SK-MEL-5 (cell line): ENCODE measurements around the gene F5. TPM values are rescaled to one million over a fixed set of nuclear protein-coding genes. Genes with fewer than 3 reads are reported as not detected.
A peak's percentile ranks its signal among the peaks of the same experiment; 100 is the strongest.

Source experiments
- DNase-seq: peaks from one replicate; pipeline ENCODE4 v3.0.0-alpha.2; 2016; ENCODE audit warnings: low read depth, low spot score
- in situ Hi-C: cut with HindIII; loops from 2 replicates; pipeline ENCODE4 v1.10.0; 2016; ENCODE audit warnings: low sequenced_read_pairs, high pct_unique_total_duplicates, low pct_unique_long_range_greater_than_20kb
- polyA plus RNA-seq, 2 experiments: library from polyadenylated mRNA; depleted of rRNA; stranded (reverse); fragments of >200 nt; gene quantifications; 2 replicates each; pipeline ENCODE4 v1.2.3, GENCODE V29; 2015
- total RNA-seq: library from RNA; depleted of rRNA; stranded (reverse); fragments of >200 nt; shearing (Covaris generic); gene quantifications from 2 replicates; pipeline ENCODE4 v1.2.3, GENCODE V29; 2014; rRNA removed

The F5 gene
- total RNA-seq: not detected in 2 replicates
- polyA plus RNA-seq (2015; cell fraction: cytosol; rRNA removed): 0.01 TPM in 1 of 2 replicates, not detected in the other
- not detected in 2 replicates for polyA plus RNA-seq (2015; cell fraction: nucleus; rRNA removed)

DNA sequence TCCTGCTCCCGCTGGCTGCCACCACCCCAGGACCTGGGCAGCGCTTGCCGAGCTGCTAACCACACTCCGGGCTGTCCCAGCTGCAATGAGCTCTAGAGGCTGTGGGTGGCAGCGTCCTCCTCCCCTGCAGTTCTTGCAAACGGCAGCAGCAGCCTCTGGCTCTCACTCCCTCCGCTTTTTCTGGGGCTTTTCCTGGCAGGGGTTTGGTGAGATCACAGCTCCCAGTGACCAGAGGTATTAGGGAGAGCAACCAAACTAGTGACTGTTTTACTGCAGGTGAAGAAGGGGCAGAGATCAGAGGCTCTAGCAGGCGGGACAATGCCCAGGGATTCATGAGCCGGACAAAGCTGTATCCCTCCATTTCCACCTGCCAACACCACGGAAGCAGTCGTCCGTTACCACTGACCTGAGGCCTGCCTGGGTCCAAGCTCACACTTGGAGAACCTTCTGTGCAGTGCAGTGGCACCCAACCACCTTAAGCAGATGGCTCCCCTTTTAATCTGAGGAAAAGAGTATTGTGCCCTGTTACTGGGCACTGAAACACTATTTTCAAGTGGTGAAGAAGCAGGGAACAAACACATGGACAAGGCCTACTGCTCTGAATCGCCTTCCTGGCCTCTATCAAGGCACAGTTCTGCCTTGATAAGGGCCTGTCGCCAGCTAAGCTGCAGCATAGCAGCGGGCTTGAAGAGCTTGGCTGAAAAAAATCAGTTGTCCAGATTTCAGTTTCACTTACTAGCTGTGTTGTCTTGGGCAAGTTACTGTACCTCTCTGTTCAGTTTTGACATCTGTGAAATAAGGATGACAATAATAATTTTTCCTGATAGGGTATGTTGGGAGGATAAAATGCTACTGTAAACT is at the start of gene F5:
F5 (minus strand) TSS at position 87 of the 861 bp plus-strand sequence. CDS start 95 bp downstream, outside the sequence.
- in situ Hi-C loops: no loop called here
- peak; percentile 67 for DNase-seq

DNA sequence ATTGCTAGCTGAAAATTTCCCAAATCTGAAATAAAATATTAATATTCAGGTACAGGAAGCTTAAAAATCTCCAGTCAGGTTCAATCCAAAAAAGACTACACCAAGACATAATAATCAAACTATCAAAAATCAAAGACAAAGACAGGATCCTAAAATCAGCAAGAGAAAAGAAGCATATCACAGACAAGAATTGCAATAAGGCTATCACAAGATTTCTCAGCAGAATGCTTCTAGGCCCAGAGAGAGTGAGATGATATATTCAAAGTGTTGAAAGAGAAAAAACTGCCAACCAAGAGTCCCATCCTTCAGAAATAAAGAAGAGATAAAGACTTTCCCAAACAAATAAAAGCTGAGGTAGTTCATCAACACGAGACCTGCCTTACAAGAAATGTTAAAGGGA is 48.6 kb upstream of the F5 start:
- no peak for DNase-seq
- in situ Hi-C loops: no loop called here

DNA sequence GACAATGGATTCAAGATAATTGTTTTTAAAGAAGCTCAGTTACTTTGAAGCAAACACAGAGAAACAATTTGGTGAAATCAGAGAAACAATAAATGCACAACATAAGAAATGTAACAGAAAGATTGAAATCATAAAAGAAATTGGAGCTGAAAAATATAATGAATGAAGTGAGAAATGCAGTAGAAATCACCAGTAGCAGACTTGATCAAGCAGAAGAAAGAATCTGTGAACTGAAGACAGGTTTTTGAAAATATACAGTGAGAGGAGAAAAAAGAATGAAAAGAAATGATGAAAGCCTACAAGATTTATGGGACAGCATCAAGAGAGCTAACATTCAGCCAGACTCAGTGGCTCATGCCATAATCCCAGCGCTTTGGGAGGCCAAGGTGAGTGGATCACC is 47.9 kb upstream of the F5 start:
- in situ Hi-C loops: no loop called here
- DNase-seq: no peak

DNA sequence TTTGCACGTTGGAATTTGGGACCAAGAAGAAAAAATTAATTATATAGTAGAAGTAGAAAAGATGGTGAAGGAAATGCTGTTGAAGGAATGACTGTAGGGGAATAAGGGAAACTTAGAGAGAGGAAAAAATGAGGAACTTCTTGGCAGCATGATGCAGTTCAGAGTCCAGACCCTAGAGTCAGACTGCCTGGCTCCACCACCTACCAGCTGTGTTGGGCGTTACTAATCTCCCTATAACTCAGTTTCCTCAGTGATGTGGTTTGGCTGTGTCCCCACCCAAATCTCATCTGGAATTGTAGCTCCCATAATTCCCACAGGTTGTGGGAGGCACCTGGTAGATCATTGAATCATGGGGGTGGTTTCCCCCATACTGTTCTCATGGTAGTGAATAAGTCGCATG is 45.0 kb upstream of the F5 start:
- DNase-seq: no peak
- in situ Hi-C loops: no loop called here

DNA sequence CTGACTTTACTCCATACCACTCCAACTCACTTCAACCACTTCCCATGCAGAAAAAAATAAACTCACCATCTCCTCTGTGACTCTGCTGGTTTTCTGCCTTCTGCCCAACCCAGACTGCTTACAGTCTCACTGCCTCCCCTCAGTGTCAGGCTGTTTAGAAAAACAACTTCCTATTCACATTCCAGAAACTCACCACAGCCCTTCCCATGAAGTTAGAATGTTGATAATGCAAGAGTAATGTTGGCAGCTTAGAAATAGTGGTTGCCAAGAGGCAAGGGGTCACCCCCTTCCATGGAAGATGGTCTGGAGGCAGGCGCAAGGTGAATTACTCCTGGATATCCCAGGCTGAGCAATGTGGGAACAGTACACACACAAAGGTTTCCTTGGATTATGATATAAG is 43.7 kb upstream of the F5 start, which contains the start of gene SELP:
SELP (minus strand) TSS at position 119 of the 400 bp plus-strand sequence; CDS start at position 69, 50 bp downstream.
- in situ Hi-C loops: no loop called here
- no peak for DNase-seq

DNA sequence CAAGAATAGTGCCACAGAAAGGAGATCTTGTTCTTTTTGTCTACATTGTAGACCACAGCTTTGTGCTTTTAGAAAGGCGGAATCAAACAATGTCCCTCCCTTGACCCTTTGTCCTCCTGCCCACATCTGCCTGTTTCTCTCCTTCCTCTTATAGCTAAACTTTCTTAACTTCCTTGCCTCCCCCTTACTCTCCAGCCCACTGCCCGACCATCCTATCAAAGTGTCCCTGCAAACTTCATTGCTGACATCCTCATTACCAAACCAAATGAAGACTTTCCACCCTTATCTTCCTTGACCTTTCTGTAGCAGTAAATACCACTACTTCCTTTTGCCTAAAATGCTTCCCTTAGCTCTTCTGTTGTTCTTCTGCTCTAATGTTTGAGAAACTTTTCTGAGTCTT is 38.6 kb upstream of the F5 start:
- no peak for DNase-seq
- in situ Hi-C loops: no loop called here

DNA sequence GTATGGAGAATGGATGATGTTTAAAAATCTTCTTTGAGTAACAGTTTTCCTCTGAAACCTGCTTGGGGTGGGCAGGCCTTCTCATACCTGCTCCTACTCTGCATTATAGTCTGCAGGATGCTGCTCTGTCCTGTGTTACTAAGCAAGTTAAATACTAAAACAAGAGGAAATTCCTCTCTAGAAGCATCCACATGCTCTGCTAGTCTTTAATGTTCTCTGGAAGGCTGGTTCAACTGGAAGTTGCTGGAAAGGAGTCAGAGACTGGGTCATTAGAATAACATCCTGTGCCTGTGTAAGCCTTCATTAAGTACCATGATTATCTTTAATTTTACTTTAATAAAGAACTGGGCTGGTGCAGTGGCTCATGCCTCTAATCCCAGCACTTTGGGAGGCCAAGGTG is 37.8 kb upstream of the F5 start:
- no peak for DNase-seq
- in situ Hi-C loops: no loop called here

DNA sequence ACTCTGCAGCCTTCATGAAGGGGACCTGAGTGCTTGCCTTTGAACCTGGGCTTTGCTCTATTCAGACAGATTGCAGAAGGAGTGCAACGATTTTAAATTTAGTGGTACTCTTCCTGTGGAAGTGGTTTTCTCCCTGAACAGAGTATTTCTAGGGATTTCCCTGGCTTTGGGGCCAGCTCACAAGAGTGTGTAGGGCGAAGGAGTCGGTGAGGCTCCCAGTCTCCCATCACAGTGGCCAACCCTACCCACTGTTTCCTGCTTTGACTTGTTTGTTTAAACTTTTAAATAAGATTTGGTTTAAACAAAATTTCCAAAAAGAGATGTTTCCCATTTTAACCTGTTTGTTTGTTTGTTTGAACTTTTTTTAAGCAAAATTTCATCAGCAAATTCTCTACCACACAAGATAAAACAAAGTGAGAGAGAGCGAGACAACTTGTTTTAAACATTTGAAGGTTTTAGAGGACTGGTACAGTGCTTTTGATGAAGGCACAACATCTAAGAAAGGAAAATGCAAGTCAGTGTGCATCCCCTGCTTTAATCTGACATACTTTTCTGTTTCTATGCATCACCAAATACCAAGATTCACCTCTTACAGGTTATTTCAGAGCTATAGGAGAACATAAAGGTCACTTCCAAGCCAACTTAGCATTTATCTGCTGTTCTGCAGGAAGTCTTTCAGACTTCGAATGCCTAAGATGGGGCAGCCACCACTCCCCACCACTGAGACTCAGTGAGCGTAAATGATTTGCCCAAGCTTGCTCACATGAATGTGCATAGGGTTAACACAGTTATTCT is 37.0 kb upstream of the F5 start:
- DNase-seq: no peak
- in situ Hi-C loops: no loop called here

DNA sequence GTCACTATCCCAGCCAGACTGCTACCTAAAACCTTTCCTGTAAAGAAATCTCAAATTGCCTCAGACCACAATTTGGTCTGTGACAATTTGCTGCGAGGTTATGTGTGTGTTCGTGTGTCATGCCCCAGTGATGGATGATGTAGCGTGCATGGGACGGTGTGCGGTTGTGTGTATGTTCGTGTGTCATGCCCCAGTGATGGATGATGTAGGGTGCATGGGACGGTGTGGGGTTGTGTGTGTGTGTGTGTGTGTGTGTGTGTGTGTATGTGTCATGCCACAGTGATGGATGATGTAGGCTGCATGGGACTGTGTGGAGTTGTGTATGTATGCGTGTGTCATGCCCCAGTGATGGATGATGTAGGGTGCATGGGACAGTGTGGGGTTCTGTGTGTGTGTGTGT is 34.3 kb upstream of the F5 start:
- DNase-seq: no peak
- in situ Hi-C loops: no loop called here

DNA sequence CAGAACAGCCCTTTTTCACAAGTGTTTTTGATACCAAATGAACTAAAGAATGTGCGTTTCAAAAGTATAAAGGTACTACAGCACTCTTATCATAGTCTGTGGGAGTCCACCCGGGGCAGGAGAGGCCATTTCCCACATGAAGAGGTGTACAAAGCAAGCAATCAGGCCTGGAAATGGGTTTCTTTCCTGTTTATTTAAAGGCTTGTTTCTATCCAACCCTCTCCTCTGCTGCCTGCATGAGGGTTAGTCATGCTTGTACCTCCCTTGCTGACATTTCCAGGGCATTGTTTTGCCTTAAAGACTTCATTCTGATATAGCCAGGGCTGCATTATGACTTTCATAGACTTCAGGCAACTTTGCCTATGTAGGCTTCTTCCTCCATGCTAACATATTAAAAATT is 32.1 kb upstream of the F5 start:
- in situ Hi-C loops: no loop called here
- DNase-seq: no peak

DNA sequence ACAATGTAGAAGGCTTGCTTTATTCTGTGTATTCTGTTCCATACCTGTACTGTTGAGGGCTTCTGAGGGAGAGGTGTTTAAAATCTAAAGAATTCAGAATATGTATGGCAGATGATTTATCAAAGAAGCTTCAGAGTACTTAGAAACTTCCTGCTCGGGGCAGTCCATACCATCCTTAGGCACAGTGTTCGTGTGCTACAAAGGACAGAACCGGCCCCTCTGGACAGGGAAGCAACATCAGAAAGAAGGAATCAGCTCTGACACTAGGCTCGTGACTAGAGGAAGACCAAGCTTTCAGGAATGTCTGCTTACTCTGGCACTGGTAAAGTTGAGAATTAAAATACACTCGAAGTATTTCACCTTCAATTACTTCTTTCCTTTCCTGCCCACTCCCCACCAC is 29.5 kb upstream of the F5 start:
- in situ Hi-C loops: no loop called here
- no peak for DNase-seq

DNA sequence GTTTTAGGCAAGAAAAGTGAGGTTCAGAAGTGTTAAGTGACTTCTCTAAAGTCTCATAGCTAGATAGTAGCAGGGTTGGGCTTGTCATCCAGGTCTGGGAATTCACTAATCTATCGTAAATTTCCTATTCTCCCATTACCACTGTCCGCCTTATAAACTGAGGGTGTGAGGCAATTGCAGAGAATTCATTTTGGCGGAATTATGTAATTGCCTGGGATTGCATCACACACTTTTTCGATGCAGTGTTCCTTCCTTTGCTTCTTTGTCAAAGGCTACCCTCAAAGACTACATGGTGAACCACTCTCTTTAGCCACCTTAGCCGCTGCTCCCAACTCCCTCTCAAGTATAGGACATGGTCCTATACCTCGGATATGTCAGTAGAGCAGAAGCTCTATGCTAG is 24.6 kb upstream of the F5 start:
- in situ Hi-C loops: no loop called here
- no peak for DNase-seq

DNA sequence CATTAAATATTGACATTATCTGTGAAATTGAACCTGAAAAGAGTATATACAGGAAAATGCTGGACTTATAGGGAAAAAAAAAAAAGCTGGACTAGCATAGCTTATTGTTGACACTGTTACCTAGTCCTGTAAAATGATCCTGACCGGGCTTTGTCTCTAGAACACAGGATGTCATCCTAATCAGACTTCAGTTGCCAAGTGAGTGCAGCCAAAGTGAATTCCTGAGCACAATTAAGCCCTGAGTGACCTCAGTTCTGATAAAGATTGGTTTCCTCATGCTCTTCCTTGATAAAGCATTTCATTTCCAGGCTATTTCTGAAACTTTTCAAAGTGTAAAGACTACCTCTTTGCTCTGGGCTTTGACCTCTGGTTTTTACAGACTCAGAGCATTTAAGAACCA is 23.8 kb upstream of the F5 start:
- in situ Hi-C loops: no loop called here
- DNase-seq: no peak

DNA sequence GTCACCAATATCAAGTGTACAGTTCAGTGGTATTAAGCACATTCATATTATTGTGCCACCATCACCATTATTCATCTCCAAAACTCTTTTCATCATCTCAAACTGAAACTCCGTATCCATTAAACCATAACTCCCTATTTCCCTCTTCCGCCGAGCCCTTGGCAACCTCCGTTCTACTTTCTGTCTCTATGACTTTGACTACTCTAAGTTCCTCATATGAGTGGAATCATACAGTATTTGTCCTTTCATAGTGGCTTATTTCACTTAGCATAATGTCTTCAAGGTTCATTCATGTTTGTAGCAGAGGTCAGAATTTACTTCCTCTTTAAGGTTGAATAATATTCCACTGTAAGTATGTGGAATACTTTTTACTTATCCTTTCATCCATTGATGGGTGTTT is 21.9 kb upstream of the F5 start:
- in situ Hi-C loops: no loop called here
- DNase-seq: no peak

DNA sequence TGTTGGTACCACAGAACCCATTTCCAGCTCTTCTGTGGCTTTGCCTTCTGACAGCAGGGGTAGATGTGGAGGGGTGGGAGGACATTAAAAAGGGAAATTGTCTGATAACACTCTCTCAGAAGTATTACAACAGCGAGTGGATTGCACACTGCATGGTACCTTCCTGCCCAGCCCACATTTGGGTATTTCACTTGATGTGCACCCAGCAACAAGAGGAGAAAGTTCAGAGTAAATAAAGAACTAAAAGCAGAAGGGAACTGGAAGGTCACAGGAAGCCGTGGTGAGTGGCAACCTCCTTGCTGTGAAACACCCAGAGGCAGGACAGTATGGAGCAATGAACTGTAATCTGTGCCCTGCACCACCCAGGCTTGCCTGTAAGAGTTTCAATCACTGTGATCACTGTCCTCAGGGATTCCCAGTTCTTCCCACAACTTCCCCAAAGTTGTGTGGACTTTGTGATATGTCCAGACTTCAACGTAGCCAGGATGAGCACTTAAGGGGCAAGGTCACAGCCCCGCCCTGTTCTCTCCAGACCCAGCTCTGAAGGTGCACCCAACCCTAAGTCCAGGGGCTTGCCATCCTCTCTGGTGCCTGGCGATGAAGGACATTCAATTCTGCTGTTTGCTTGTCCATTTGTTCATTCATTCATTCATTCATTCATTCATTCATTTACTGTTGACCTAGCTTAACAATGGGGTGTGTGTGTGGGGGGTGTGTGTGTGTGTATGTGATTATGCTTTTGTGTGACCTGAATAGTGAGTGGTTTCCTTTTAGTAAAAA is 18.7 kb upstream of the F5 start:
- in situ Hi-C loops: no loop called here

DNA sequence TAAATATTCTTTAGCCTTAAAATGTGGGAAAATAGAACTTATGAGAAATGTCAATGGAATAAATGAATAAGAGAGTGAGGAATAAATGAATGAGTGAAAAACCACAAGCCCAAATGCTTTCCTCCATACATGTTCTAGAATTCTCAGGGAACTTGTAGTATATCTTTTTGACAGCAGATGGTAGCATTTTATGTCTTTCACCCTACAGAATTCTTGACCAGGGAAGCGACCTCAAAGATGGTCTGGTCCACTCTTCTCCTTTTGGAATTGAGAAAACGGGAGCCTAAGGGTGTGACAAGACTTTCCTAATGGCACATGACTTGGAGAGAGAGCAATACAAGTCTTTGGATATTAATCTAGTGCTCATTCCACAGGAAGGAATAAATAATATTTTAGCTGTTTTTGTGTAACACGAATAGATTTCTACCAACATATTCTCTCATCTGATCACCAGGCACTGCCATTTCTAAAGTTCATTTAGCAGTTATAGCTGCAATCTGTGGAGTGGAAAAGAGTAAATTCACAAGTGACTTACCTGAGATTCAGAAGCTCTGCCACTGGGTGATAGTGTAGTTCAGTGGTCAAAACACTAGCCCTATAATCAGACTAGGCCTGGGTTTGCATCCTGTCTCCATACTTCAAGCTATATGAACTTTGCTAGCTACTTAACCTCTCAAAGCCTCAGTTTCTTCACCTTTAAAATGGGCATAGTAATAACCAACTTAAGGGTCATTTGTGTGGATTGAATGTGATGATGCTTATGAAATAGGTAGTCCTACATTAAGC is 15.0 kb upstream of the F5 start:
- in situ Hi-C loops: no loop called here
- DNase-seq: peak; percentile 63

More for the DNA sequence above, 18.7 kb upstream of the F5 start:
- no peak for DNase-seq
